GM19395 (cell line): Measurements from ENCODE around the gene CHSY3.
A peak's percentile ranks its signal among the peaks of the same experiment; 100 is the strongest.

Experiments
- ATAC-seq: cut with Tn5 transposase; IDR thresholded peaks from one replicate; pipeline ENCODE4 v1.9.1; 2021; ENCODE audit warnings: mild to moderate bottlenecking, moderate library complexity; ENCODE audit not compliant: unreplicated experiment

CHSY3 gene

DNA sequence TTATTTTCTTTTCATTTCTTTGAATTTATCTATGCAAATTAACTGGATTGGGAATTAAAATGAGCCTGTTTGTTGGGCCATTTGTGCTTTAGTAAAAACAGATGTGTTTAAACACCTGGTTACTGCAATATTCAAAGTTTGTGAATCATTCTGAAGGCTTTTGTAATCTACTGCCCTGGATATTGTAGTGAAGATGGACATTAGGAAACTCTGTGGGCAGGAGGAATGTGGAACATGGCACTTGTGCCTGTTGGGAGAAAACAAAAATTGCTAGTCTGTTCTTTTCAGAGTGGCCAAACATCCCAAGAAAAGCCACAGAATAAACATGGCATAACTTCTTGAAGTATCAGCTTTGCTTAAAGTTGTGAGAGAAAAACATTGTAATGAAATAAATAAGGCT, 40.8 kb downstream of the CHSY3 start:
- ATAC-seq, result no peak

DNA sequence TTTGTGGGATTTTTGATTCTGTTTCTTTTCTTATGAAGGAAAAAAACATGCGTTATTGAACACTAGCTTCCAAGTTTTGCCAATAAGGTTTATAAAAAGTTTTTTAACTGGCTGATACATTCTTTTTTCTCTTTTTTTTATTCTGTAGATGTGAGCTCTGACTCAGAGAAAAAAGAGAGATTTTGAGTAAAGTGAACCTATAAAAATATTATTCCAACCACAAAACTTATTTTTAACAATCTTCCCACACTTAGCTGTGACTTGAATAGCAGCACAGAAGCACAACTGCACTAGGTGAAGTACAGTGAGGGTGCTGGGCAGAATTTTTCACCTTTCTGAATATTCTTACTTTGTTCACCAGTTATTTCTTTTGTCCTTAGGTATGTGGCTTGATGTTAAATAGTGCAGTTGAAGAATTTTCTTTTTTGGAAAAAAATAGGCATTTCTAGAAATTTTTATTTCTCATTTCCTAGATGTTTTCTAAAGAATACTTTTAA, 41.6 kb downstream of the CHSY3 start:
- no peak for ATAC-seq

DNA sequence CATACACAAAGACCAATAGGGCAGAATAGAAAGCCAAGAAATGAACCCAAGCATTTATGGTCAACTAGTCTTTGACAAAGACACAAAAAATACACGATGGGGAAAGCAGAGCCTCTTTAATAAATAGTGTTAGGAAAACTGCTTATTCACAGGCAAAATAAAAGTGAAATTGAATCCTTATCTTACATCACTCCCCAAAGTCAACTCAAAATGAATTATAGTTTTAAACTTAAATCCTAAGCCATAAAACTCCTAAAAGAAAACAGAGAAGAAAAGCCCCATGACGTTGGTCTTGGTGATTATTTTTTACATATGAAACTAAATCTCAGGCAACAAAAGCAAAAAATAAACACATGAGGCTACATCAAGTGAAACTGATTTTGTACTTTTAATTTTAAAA, 46.8 kb downstream of the CHSY3 start:
- no peak for ATAC-seq

DNA sequence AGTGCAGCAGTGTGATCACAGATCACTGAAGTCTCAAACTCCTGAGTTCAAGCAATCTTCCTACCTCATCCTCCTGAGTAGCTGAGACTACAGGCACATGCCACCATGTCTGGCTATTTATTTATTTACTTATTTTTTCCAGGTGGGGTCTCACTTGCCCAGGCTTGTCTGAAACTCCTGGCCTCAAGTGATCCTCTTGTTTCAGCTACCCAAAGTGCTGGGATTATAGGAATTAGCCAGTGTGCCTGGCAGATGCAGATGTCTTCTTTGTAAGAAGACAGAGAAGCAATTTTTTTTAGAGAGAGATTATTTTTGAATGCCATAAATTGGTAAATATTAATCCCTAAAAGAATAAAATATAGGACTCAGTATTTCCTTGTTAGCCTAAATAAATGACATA, 54.3 kb downstream of the CHSY3 start:
- ATAC-seq, result no peak

DNA sequence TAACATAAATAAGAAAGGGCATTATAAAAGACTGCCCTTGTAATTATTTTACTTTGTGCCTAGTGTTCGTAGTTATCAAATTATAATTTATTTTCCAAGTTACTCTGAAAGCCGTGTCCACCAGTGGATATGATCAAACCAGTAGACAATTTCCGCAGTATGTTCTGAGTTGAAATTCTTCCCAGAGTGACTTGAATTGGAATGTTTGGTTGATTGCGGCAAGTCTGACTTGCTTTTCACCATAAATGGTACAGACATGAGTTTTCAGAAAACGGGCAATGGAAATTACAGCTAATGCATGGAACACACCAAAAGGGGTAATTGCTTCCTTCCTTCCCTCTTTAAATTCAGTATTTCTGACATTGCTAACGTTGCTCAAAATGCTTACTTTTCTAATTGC, 56.6 kb downstream of the CHSY3 start:
- no peak for ATAC-seq

DNA sequence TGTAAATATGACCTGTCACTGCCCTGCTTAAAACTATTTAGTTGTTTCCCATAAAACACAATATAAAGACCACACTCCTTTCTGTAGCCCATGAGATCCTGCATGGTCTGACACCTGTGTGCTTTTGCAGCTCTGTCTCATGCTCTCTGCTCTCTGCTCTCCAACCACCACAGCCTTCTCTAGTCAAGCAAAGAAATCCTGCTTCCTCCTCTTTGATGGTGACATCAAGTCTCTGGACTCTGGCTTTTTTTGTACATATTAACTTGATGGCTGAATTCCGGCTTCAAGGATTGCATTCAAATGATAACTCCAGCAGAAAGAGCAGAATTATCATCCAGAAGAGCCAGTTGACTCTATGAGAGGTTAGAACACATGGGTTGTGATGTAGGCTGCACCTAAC, 58.2 kb downstream of the CHSY3 start:
- ATAC-seq, result no peak

DNA sequence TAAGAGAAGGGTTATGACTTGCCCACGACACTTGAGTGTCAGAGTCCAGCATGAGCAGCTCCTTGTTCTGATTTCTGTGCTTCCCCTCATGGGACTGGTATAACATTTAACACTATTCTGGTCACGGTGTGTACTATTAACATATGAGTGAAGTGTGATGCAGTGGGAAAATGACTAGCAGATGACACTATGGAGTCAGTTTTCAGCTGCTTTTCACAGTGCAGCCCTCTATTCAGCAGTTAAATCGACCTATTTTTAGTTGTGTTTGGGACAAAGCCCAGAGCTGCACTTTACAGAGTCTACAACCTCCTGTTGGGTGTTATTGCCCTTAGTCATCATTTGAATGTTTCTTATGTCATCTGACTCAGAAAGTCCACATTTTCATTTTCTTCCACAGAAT, 59.1 kb downstream of the CHSY3 start:
- no peak for ATAC-seq

DNA sequence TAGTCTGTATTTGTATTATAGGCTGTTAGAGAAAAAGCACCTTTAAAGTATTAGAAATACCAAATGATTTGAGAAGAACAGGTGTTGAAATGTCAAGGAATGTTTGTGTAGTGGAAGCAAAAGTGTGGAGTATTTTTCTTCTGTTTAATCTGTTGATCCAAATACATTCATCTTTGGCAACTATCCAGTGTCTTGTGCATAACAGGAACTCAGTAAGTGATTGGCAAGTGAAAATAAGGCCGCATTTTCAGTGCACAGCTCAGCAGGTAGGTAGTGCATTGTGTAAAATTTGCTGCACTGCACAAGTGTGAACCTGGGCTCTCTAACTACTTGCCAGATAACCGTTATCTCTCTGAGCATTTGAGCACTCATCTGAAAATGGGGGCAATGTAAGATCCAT, 61.8 kb downstream of the CHSY3 start:
- no peak for ATAC-seq

DNA sequence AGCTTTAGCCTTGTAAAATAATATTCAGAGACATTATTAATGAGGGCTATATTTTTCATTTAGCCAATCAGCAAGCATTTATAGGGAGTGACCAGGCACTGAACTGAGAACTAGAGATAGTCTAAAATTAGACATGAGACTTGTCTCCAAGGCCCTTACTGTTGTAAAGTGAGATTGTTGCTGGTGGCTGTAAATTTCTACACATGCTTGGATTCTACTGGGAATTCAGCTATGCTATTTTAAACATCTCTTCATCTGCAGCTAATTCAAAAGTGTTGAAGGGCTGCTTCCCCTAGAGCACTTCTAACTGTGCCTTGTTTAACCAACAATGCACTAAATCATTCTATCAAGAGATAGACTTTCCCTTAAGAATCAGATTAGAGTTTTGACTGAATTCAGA, 67.4 kb downstream of the CHSY3 start:
- no peak for ATAC-seq

DNA sequence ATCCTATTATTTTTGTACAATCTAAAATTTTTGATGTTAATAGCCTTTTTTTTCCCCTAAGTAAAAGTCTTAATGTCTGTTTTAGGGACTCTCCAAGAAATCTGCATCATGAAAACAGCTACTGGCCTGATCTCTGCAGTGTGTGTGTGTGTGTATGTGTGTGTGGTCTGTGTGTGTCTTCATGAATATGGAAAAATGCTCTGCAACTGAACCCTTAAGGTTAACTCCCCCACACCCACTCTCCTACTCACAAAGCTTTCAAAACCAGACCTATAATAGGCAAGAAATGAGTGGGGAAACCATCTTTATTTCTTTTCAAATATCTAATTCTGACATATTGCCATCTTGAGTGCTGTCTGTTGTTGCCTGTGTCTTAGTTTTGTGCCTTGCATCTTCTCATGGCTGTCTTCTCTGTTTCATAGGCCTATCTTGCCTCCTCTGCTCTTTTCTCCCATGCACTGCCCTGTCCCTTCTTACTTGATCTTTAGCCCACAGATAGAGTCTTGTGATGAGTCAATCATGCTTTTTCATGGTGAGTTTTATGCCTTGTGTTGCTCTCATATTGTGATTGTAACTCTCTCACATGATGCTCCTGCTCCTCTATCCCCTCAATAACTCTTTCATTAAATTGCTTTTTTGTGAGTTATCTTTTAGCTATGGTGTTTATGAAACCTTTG, 68.3 kb downstream of the CHSY3 start:
- peak; percentile 50 for ATAC-seq

DNA sequence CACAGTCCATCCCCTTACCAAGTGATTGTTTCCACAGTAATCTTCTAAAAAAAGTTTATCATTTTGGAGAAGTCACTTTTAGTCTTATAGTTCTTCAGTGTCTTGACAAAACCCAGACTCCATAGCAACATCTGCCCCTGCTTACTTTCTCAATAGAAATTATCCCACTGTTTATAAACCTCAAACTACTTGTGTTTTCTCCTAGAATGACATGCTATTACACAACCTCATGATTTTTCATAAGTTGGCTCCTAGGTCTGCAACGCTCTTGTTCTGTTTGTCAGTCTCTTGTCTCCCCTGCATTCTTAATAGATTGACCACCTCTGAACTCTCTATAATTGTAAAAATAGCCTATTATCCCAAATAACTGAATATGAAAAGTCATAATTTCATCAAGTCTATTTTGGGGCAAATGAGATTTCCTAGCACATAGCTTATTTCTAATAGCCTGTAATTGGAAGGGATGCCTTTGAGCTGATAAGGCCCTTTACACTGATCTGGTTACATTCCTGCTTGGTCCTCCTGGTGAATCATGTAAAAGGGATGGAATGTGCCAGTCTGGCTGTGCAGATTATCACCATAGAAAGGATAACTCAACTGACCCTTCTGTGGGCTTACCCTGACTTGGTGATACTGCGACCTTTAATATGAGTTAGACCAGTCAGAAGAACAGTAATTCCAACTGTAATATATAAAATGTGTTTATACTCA, 69.6 kb downstream of the CHSY3 start:
- ATAC-seq, result no peak

DNA sequence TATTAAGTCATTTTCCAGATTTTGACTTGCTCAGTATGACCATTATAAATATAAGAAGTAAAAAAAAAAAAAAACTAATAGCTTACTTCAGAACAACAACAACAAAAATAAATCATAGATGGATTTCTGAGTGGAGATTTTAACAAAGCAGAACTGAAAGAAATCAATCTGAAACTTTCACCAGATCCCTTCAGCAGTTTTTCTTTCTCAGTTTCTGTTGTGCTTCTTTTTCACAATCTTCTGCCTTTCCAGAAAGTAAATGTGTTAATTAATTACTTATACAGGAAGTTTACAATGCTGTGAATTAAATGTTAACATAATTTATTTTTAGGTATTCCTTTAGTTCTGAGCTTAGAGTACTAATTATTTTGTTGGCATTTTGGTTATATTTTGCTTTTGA, 73.5 kb downstream of the CHSY3 start:
- peak; percentile 92 for ATAC-seq

DNA sequence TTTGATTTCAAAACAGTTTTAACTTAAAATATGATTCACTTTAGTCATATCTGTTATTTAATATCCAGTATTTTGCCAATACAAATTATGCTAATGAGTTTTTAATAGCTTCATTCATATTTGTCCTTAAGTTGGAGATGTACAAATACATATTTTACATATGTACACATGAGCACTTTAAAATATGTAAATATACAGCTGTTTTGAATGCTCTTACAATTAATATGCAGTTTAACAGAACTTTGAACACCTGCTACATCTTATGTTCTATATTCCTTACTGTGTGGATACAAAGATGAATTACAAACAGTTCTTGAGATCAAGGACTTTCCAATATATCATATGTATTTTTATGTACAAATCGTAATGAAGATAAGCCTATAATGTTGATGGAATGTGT, 74.0 kb downstream of the CHSY3 start:
- peak; percentile 22 for ATAC-seq

DNA sequence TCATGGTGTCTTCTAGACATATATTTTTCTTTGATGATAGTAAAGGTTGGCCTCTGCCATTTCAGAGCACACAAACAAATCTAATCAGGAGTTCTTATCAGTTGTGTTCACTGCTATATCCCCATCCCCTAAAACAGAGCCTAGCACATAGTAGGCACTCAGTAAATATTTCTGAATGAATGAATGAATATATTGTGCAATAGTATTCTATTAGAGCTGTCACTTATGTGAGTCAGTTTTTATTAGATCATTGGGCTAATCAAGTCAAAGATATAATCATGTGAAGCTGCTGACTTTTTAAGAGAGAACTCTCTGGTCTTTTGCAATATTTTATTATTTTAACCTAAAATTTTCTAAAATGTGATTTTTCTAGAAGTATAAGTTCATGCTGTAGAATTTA, 84.2 kb downstream of the CHSY3 start:
- no peak for ATAC-seq

DNA sequence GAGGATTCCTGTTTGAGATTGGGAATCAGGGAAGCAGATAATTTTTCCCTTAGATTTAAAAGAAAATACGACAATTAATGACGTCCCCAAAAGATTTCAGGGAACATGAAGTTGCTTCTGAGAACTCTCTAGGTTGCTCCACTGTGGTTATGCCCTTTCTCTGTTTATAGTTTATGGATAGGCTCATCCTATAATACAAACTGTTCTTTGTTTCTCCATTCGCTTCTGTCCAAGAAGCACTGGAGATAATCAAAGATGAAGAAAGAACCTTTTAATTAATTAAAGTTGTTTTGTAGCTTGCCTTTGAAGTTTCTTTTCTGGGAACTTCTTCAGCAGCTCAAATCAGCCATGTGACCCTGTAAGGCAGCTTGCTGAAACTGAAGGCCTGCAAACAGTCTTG, 87.5 kb downstream of the CHSY3 start:
- ATAC-seq, result no peak

DNA sequence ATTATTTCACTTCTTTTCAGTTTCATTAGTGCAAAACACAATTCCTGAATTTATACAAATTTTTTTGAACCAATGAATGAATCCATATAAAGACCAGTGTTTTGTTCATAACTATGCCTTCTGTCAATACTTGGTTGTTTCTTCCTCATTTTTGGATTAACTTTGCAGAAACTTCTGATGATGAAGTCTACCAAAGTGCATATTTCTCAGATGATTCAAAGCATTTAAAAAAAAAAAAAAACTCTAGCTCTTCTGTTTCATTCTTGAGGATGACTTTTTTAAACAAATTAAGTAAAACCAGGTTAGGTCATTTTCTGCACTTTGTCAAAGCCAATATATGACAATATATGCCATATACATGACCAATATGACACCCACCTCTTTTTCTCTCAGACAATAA, 92.6 kb downstream of the CHSY3 start:
- no peak for ATAC-seq

DNA sequence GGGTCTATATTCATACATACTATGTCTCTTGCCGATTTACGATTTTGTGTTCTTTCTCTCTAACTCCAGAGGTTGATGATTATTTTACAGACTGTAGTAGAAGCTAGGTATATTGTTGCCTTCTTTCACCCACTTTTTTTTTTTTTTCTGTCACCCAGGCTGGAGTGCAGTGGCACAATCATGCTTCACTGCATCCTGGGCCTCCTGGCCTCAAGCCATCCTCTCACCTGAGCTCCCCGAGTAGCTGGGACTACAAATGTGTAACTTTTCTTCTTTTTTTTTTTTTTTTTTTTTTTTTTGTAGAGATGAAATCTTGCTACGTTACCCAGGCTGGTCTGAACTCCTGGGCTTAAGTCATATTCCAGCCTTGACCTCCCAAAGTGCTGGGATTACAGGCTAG, 96.2 kb downstream of the CHSY3 start:
- ATAC-seq, result no peak

DNA sequence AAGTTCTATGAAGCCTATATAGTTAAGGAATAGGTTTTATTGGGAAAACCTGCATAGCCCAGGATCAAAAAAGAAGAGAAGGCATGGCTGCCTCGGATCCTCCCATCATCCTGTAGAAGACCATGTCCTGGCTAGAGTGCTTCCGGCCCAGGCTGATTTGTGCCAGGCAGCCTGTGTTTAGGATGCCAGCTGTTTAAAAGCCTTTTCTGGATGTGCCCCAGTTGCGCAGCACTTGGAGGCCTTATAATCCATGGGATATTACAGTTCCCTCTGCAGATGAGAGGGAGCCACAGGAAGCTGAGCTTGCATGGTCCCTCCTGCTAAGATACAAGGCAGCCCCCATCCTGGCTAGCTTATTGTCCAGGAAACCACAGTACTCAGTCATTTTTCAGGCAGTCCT, 97.9 kb downstream of the CHSY3 start:
- no peak for ATAC-seq

DNA sequence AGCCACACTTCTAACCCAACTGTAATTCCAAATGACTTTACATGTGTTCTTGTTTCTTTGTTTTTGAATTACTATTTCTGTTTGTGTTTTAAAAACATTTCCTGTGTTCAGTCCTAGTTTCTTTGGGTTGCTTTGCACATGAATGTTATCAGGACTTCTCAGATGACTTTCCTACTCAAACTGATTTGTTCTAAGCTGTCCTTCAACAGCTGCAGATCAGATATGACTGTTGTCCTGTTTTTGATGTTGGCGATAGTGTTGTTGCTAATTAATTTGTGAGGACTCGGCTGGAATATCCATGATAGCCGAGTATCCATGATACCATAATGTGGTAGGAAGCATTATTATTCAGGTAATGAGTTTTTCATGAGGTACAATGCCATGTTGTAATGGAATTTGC, 98.6 kb downstream of the CHSY3 start:
- ATAC-seq, result no peak

DNA sequence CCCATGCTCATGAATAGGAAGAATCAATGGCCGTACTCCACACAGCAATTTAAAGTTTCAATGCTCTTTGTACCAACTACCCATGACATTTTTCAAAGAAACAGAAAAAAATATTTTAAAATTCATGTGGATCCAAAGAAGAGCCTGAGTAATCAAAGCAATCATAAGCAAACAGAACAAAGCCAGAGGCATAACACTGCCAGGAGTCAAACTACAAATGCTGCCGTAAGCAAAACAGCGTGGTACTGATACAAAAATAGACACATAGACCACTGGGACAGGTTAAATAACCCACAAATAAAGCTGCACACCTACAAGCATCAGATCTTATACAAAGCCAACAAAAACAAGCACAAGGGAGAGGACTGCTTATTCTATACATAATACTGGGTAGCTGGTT, 107.7 kb downstream of the CHSY3 start:
- ATAC-seq, result no peak

DNA sequence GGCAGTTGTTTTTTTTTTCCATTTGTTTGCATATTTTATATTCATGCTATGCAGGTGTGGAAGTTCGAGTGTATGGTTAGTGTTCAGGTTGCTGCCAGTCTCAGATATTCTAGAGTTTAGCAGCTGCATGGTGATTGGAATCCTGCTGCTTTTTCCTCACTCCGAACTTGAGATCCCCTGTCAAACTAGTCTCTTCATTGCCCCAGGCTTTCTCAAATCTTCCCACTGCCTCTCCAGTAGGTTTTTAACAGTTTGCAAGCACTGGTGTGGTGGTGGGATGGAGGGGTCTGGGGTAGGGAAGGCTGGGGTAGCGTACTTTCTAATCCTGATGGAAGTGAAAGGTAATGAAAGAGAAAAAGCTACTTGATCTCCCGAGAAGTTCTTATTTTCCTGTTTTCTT, 112.9 kb downstream of the CHSY3 start:
- no peak for ATAC-seq

DNA sequence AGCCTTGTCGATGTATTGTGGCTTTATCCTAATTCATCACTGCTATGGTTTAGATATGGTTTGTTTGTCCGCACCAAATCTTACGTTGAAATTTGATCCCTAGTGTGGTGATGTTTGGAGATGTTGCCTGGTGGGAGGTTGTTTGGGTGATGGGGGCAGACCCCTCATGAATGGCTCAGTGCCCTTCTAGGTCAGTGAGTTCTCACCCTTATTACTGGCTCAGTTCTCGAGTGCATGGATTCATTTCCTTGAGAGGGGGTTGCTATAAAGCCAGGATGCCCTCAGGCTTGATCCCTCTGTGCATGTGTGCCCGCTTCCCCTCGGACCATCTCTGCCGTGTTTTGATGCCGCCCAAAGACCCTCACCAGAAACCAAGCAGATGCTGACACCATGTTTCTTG, 114.4 kb downstream of the CHSY3 start:
- ATAC-seq, result no peak

DNA sequence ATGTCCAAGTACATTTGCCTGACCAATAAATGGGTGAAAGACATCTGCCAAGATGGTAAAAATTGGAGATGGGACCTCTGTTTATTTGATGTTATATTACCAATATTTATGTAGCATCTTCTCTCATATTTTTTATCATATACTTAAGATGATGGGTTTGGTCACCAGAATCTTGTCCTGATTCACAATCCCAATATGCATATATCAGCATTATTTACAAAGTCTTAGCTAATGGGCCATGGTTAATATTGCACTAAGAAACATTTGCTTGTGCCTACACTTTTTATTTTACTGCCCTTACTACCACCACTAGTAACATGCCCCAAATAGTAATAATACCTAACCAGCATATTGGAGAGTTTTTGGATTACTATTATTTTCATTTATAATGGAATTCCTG, 116.7 kb downstream of the CHSY3 start:
- ATAC-seq, result no peak
